B cell (primary cell): ENCODE results near the gene PCNX3. TPM values are rescaled to one million over a fixed set of nuclear protein-coding genes. Genes with fewer than 3 reads are reported as not detected.
A peak's percentile ranks its signal among the peaks of the same experiment; 100 is the strongest.

Experiments
- ATAC-seq: fragments of 200-7000 bp; cut with Tn5 transposase; one replicate; pipeline ENCODE4 v1.10.0; 2021; ENCODE audit warnings: low read depth, mild to moderate bottlenecking, moderate number of reproducible peaks, moderate library complexity
- CTCF ChIA-PET: fragments of 350-600 bp; sonication (Branson Sonifier 250); formaldehyde crosslinking; loops from one replicate; lab custom pipeline; 2021; ENCODE audit warnings: antibody characterized with exemption, inconsistent platforms; lab: Charles Lee
- POLR2A ChIA-PET: fragments of 350-600 bp; sonication (Branson Sonifier 250); formaldehyde crosslinking; loops from one replicate; lab custom pipeline; 2021; ENCODE audit warnings: antibody characterized with exemption; lab: Charles Lee
- DNase-seq: peaks from one replicate; pipeline ENCODE4 v3.0.0; 2013
- H2AFZ ChIP-seq: 2 replicates; pipeline ENCODE4 v1.6.1; 2012; ENCODE audit warnings: mild to moderate bottlenecking, low read depth, low read length; ENCODE audit not compliant: insufficient read depth, poor library complexity, severe bottlenecking
- H3K27ac ChIP-seq, 2 donors: 1 replicate in 1 of 2; 2 replicates in 1 of 2; pipeline ENCODE4 v1.5.1; 2012 to 2013; ENCODE audit warnings: low read length in 2 of 2, mild to moderate bottlenecking in 2 of 2, moderate library complexity in 1 of 2
- H3K27me3 ChIP-seq, 4 experiments: fragments of 200-600 bp in 1 of 4; sonication (generic) in 1 of 4; replicated peaks in 1 of 4; 1 replicate in 2 of 4; 2 replicates in 2 of 4; pipeline versions ENCODE4 v1.6.1 to v1.7.0; 2013 to 2016; ENCODE audit warnings: low read length in 3 of 4, mild to moderate bottlenecking in 2 of 4, mixed read lengths in 1 of 4, moderate library complexity in 1 of 4; ENCODE audit not compliant: insufficient read depth in 4 of 4, control insufficient read depth in 3 of 4; ENCODE audit errors: control extremely low read depth in 1 of 4
- H3K36me3 ChIP-seq, 2 experiments: replicated peaks in 1 of 2; 1 replicate in 1 of 2; 2 replicates in 1 of 2; pipeline versions ENCODE4 v1.6.1 to v1.7.1; 2013; ENCODE audit warnings: low read length in 1 of 2; ENCODE audit not compliant: insufficient read depth in 2 of 2, control insufficient read depth in 1 of 2; ENCODE audit errors: control extremely low read depth in 1 of 2, extremely low read depth in 1 of 2
- H3K4me1 ChIP-seq, 2 donors: fragments of 200-600 bp in 1 of 2; sonication (generic) in 1 of 2; 1 replicate in 1 of 2; 2 replicates in 1 of 2; pipeline versions ENCODE4 v1.5.1 to v1.6.1; 2013 to 2017; ENCODE audit warnings: low read length in 2 of 2; ENCODE audit not compliant: control insufficient read depth in 2 of 2, insufficient read depth in 2 of 2
- H3K4me2 ChIP-seq: replicated peaks from 2 replicates; pipeline ENCODE3; 2012; ENCODE audit warnings: mild to moderate bottlenecking, low read depth, low read length; ENCODE audit not compliant: poor library complexity, severe bottlenecking
- H3K4me3 ChIP-seq, 5 experiments: fragments of 200-600 bp in 1 of 5; sonication (generic) in 1 of 5; 1 replicate in 3 of 5; 2 replicates in 2 of 5; pipeline versions ENCODE4 v1.5.1 to v1.7.0; 2011 to 2016; ENCODE audit warnings: low read length in 4 of 5, mild to moderate bottlenecking in 4 of 5, low read depth in 2 of 5, control low read depth in 1 of 5, moderate library complexity in 1 of 5; ENCODE audit not compliant: insufficient read depth in 1 of 5; ENCODE audit errors: control extremely low read depth in 1 of 5, extremely low read depth in 1 of 5
- H3K79me2 ChIP-seq: fragments of 200-600 bp; sonication (generic); one replicate; pipeline ENCODE4 v1.6.0; 2016; ENCODE audit warnings: low read length; ENCODE audit not compliant: control insufficient read depth, insufficient read depth
- H3K9ac ChIP-seq: fragments of 200-600 bp; sonication (generic); 2 replicates; pipeline ENCODE4 v1.6.1; 2017; ENCODE audit warnings: mild to moderate bottlenecking, low read length, moderate library complexity
- H3K9me3 ChIP-seq, 3 donors: one replicate each; pipeline versions ENCODE4 v1.6.1 to v1.7.1; 2013; ENCODE audit warnings: low read length in 2 of 3; ENCODE audit not compliant: control insufficient read depth in 2 of 3, insufficient read depth in 1 of 3; ENCODE audit errors: control extremely low read depth in 1 of 3
- H4K20me1 ChIP-seq: 2 replicates; pipeline ENCODE4 v1.6.0; 2012; ENCODE audit warnings: mild to moderate bottlenecking, low read length; ENCODE audit not compliant: insufficient read depth, control insufficient read depth, poor library complexity, severe bottlenecking
- H3K27ac Mint-ChIP-seq: one replicate; pipeline ENCODE4 v1.8.0; 2021; ENCODE audit warnings: mixed read lengths
- H3K27me3 Mint-ChIP-seq: one replicate; pipeline ENCODE4 v1.8.0; 2021; ENCODE audit warnings: mixed read lengths
- H3K4me1 Mint-ChIP-seq: one replicate; pipeline ENCODE4 v1.8.0; 2021; ENCODE audit warnings: mixed read lengths
- H3K4me3 Mint-ChIP-seq: one replicate; pipeline ENCODE4 v1.8.0; 2021; ENCODE audit warnings: mixed read lengths
- H3K9me3 Mint-ChIP-seq: one replicate; pipeline ENCODE4 v1.8.0; 2022; ENCODE audit warnings: mixed read lengths; ENCODE audit not compliant: insufficient read depth
- EZH2 ChIP-seq: IDR thresholded peaks from 2 replicates; pipeline ENCODE4 v1.6.1; 2012; ENCODE audit warnings: borderline replicate concordance, low read depth, mild to moderate bottlenecking, moderate library complexity, low read length; ENCODE audit not compliant: insufficient read depth, poor library complexity, severe bottlenecking
- WGBS: methylation state at CpG from one replicate; pipeline ENCODE4 v1.1.5; 2013; ENCODE audit warnings: missing lambda C conversion rate; ENCODE audit not compliant: insufficient coverage; 5-methylcytosine and 5-hydroxymethylcytosine counted together
- intact Hi-C: fragments of 100-400 bp; cut with micrococcal nuclease; formaldehyde crosslinking; loops from one replicate; pipeline ENCODE4 v1.10.0; 2022
- polyA plus RNA-seq: library from polyadenylated mRNA; depleted of rRNA; stranded (reverse); fragments of >200 nt; gene quantifications from 2 replicates; pipeline ENCODE4 v1.2.3, GENCODE V29; 2012
- total RNA-seq, 2 donors: library from RNA; stranded (reverse); fragments of 120-200 nt in 1 of 2; gene quantifications; 1 replicate in 1 of 2; 2 replicates in 1 of 2; pipeline versions ENCODE4 v1.2.3 to v1.2.4, GENCODE V29; 2013 to 2022
- TF ChIP-seq, protein P1 (sequence below): fragments of 200-600 bp; IDR thresholded peaks from one replicate; pipeline ENCODE4 v1.8.0; 2022; ENCODE audit warnings: antibody characterized with exemption, mild to moderate bottlenecking

PCNX3 gene
- total and polyA plus RNA-seq, 2 donors (not counting 1 experiment from before 2014, with no cell fraction given), result 61.5 to 62.8 TPM

DNA sequence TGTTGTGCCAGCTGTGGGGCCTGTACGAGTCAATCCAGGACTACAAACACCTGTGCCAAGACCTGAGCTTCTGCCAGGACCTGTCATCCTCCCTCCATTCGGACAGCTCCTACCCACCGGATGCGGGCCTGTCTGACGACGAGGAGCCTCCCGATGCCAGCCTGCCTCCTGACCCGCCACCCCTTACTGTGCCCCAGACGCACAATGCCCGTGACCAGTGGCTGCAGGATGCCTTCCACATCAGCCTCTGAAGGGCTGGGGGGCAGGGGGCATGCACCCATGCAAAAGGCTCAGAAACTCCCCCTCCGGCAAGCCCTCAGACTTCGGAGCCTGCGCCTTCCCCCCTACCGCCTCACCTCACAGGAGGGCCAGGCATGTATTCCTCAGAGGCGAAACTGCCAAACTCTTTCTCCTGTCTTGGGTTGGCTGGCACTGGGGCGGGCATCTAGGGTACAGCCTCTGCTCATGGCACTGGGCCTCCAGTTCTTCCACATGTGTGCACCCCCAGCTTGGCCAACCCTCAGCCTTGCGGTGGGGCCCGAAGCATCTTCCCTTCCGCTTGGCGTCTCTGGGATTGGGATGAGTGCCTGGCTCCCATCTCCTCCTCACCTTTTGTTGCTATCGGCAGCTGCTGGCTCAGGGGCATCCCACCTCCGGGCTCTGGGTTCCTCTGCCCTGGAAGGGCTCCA, 42.0 kb upstream of the PCNX3 start:
- H3K9me3 ChIP-seq, result no peaks in the 10 kb centered on the region
- peaks cover 78% of the 10 kb centered on the region for H3K4me1 Mint-ChIP-seq
- intact Hi-C loops, result loop anchor here (1.0 to 10.0 kb wide), 6 partner anchors 15 to 829 kb away; partner anchors contain the start of genes BANF1, CFL1, EIF1AD and PCNX3
- H3K27me3 ChIP-seq, result no peaks in the 10 kb centered on the region
- no peaks in the 10 kb centered on the region for H3K27me3 Mint-ChIP-seq
- H2AFZ ChIP-seq, result no peak overlapping the region
- H3K4me1 ChIP-seq, result peaks cover 51 to 76% of the 10 kb centered on the region in 2 donors
- peak overlapping the region; percentile 95 for H3K27ac Mint-ChIP-seq
- peak overlapping the region; percentile 100 for H3K4me2 ChIP-seq
- H3K9ac ChIP-seq, result peak overlapping the region; percentile 83
- CTCF ChIA-PET, result interaction anchor here (0.9 to 5.1 kb wide), 6 partner anchors 8 to 40 kb away, joined by 3 to 86 read pairs (median 27); partner anchors contain the start of genes KCNK7 and MAP3K11
- TF ChIP-seq EZH2, result no peak
- TF ChIP-seq, protein P1, sequence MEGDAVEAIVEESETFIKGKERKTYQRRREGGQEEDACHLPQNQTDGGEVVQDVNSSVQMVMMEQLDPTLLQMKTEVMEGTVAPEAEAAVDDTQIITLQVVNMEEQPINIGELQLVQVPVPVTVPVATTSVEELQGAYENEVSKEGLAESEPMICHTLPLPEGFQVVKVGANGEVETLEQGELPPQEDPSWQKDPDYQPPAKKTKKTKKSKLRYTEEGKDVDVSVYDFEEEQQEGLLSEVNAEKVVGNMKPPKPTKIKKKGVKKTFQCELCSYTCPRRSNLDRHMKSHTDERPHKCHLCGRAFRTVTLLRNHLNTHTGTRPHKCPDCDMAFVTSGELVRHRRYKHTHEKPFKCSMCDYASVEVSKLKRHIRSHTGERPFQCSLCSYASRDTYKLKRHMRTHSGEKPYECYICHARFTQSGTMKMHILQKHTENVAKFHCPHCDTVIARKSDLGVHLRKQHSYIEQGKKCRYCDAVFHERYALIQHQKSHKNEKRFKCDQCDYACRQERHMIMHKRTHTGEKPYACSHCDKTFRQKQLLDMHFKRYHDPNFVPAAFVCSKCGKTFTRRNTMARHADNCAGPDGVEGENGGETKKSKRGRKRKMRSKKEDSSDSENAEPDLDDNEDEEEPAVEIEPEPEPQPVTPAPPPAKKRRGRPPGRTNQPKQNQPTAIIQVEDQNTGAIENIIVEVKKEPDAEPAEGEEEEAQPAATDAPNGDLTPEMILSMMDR, result no peak
- peak overlapping the region; percentile 42 to 83 (median 70) for H3K4me3 ChIP-seq
- peaks cover 40% of the 10 kb centered on the region for H4K20me1 ChIP-seq
- H3K79me2 ChIP-seq, result peaks cover 42% of the 10 kb centered on the region
- no peaks in the 10 kb centered on the region for H3K9me3 Mint-ChIP-seq
- DNase-seq (no peak), ATAC-seq (no peak)
- peak overlapping the region; percentile 85 to 93 for H3K27ac ChIP-seq
- peak overlapping the region; percentile 98 for H3K4me3 Mint-ChIP-seq
- WGBS, result 53% methylated on average over 22 of the region's 22 CpGs
- peaks cover 0 to 4% of the 10 kb centered on the region in 2 experiments for H3K36me3 ChIP-seq
- POLR2A ChIA-PET, result interaction anchor here (1.1 to 7.5 kb wide), 8 partner anchors 14 to 170 kb away, joined by 3 to 53 read pairs (median 7); partner anchors contain the start of genes KAT5, MAP3K11 and PCNX3
